LNCAP (cell line): Measurements from ENCODE around the gene UQCC3.

ENCODE experiments used
- CTCF ChIP-seq: fragments of 450-650 bp; IDR thresholded peaks from 2 replicates; pipeline ENCODE4 v1.5.1; 2017; ENCODE audit warnings: mild to moderate bottlenecking

The UQCC3 gene

GRCh38 chr11:62678770-62679696 lies 7.6 kb downstream of the UQCC3 start, which contains the start of gene UBXN1:
TSS of gene UBXN1 (minus strand) at chr11:62679073. CDS start at chr11:62678923, 150 bp downstream.
- TF ChIP-seq CTCF, result no peak

GRCh38 chr11:62680825-62681240 lies 9.4 kb downstream of the UQCC3 start:
- peak; percentile 59 for TF ChIP-seq CTCF

- no peak for TF ChIP-seq CTCF
Observed at GRCh38 chr11:62682518-62682917, 11.0 kb downstream of the UQCC3 start.

GRCh38 chr11:62687508-62688396 lies 16.3 kb downstream of the UQCC3 start:
- TF ChIP-seq CTCF, result no peak

GRCh38 chr11:62688491-62688890 lies 17.0 kb downstream of the UQCC3 start:
- no peak for TF ChIP-seq CTCF

GRCh38 chr11:62689421-62690183 lies 18.1 kb downstream of the UQCC3 start, which contains the start of gene LRRN4CL:
TSS of gene LRRN4CL (minus strand) at chr11:62689530. CDS start at chr11:62688508, 1,022 bp downstream.
- TF ChIP-seq CTCF, result no peak
